RWPE1 (cell line): ENCODE data around the gene PRSS22.
A peak's percentile ranks its signal among the peaks of the same experiment; 100 is the strongest.

Source experiments
- CTCF ChIA-PET: fragments of 350-600 bp; sonication (Branson Sonifier 250); formaldehyde crosslinking; extraction: SDS; loops from one replicate; lab custom pipeline; 2021; lab: Yijun Ruan, JAX
- POLR2A ChIA-PET: fragments of 400-600 bp; formaldehyde crosslinking; extraction: SDS; loops from one replicate; lab custom pipeline; 2020; ENCODE audit warnings: antibody characterized with exemption; ENCODE audit not compliant: low non-redundant PET; lab: Yijun Ruan, JAX
- DNase-seq: peaks from one replicate; pipeline ENCODE4 v3.0.0; 2012; ENCODE audit warnings: low spot score
- H3K27ac ChIP-seq: fragments of 450-650 bp; 2 replicates; pipeline ENCODE4 v1.5.1; 2017
- CTCF ChIP-seq: fragments of 450-650 bp; conservative IDR thresholded peaks from 2 replicates; pipeline ENCODE4 v1.5.1; 2017; ENCODE audit warnings: low read depth, mild to moderate bottlenecking

PRSS22 gene

DNA sequence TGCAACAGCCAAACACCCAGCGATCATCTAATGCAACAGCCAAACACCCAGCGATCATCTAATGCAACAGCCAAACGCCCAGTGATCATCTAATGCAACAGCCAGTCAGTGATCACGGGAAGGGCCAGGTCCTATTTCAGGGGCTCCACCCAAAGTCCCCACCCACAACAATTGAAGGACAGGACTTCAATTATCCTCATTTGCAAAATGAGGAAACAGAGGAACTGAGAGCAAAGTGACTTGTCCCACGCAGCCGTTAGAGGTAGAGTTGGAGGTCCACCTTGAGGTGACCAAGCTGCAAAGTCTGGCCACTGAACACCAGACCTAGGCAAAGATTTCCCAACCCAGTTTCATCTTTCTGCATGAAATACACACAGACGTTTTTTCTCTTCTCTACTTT lies 24.2 kb downstream of the PRSS22 start:
- TF ChIP-seq CTCF, result no peak
- H3K27ac ChIP-seq, result no peak overlapping the region
- POLR2A ChIA-PET, result no interaction called here
- CTCF ChIA-PET, result no interaction called here
- no peak for DNase-seq

DNA sequence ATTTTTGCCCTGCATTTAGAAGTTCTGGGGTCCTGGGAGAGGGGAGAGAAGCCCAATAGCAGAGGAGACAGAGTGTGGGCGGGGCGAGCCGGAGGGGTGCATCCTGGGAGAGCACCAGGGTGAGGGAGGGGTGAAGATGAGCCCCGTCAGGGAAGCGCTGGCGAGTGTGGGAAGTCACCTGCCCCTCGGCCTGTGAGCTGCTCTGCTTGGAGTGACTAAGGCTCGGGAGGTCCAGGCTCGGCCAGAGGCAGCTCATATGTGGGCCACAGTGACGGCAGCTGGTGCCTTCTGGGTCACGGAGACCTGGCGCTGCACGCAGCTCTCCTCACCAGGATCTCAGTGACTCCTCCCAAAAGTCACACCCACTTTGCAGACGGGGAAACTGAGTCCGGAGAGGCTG lies 26.8 kb downstream of the PRSS22 start:
- ChIA-PET CTCF (interaction anchor here (0.6 kb wide), 2 partner anchors 37 to 49 kb away, joined by 3 to 4 read pairs; no protein-coding TSS in a partner anchor), POLR2A (no interaction called here)
- no peak for DNase-seq
- TF ChIP-seq CTCF, result no peak
- H3K27ac ChIP-seq, result no peak overlapping the region; the same call in 1 of the 2 replicates

DNA sequence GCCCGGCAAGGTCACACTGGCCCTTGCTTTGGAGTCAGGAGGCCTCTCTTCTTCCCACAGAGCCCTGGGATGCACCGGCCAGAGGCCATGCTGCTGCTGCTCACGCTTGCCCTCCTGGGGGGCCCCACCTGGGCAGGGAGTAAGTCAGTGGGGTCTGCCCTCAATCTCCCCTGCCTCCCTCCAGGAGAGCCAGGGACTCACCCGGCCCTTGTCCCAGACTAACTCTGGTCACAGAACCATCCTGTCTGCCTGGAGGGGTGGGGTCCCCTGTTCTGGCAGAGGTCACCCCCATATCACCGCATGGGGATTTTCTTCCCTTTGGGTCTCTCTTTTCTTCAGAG lies 27.6 kb downstream of the PRSS22 start:
- TF ChIP-seq CTCF, result no peak
- H3K27ac ChIP-seq, result peak overlapping the region; percentile 79
- POLR2A ChIA-PET, result no interaction called here
- no peak for DNase-seq
- CTCF ChIA-PET, result interaction anchor here (0.6 to 1.0 kb wide), 3 partner anchors 13 to 38 kb away, joined by 3 to 4 read pairs (median 3); no protein-coding TSS in a partner anchor

DNA sequence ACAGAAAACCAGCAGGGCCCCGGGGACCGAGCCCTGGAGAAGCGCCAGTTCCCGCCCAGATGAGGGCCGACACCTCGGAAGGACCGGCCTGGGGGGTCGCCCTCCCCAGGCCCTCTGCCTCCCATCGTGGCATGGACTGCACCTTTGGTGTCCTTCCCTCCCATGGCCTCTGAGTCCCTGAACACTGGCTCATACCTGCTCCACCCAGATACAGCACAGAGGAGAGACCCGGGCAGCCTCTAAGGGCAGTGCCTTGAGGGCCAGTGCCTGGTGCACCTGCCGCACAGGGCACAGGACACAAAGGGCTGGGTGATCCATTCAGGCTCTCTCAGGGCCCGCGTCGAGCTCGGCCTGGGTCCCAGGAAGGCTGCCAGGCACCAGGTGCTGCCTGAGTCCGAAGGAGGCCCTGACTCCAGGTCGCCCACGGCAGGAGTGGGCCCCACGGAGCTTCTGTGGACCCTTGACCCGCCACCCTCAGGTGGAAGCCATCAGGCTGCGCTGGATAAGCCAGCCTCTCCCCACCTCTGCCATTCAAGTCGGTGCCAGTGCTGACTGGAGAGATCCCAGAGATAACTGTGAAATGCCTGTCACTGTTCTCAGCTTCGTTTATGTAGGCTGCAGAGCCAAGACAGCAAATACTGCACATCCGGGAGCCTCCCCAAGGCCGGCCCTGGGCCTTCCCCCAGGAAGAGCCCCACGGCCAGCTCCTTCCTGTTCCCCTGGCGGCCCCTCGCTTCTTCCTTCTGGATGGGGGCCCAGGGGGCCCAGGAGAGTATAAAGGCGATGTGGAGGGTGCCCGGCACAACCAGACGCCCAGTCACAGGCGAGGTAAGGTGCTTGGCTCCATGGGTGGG lies 28.2 kb downstream of the PRSS22 start, which contains the start of gene ZG16B:
TSS of gene ZG16B (plus strand) at position 803 of the 854 bp plus-strand sequence. CDS start 139 bp downstream, outside the sequence.
- POLR2A ChIA-PET, result no interaction called here
- H3K27ac ChIP-seq, result peak within 1 kb of the TSS; percentile 79
- CTCF ChIA-PET, result interaction anchor here (0.6 to 1.0 kb wide), 2 partner anchors 29 to 38 kb away, joined by 3 to 4 read pairs; no protein-coding TSS in a partner anchor
- DNase-seq, result no peak
- TF ChIP-seq CTCF, result no peak

GRCh38 chr16:2828876-2829430 lies 29.0 kb downstream of the PRSS22 start:
- H3K27ac ChIP-seq, result peak overlapping the region; percentile 79
- DNase-seq, result no peak
- CTCF ChIA-PET, result no interaction called here
- POLR2A ChIA-PET, result no interaction called here
- no peak for TF ChIP-seq CTCF

GRCh38 chr16:2828521-2828840 lies 29.5 kb downstream of the PRSS22 start:
- POLR2A ChIA-PET, result no interaction called here
- no peak for TF ChIP-seq CTCF
- CTCF ChIA-PET, result no interaction called here
- no peak overlapping the region for H3K27ac ChIP-seq
- DNase-seq, result no peak
